D721Med (cell line): ENCODE data around the gene ACTR5.
"Not testable (repeated sequence)": the region's sequence is repeated elsewhere in the genome, so short reads cannot be mapped to it uniquely, and the experiment has no call there.

Source experiments
- DNase-seq: peaks from one replicate; pipeline ENCODE4 v3.0.0; 2011; ENCODE audit warnings: low spot score; ENCODE audit not compliant: insufficient read length
- FAIRE-seq: peaks from 2 replicates; lab custom pipeline; 2011; peaks lifted over from hg19 to GRCh38; lab: Jason Lieb, UNC
- CTCF ChIP-seq: IDR thresholded peaks from 2 replicates; pipeline ENCODE4 v1.5.1; 2012; ENCODE audit warnings: mild to moderate bottlenecking, control low read depth; ENCODE audit not compliant: insufficient read depth; ENCODE audit errors: missing control alignments

The ACTR5 gene

GRCh38 chr20:38812182-38812581 lies 63.9 kb downstream of the ACTR5 start:
- FAIRE-seq (no peak), DNase-seq (no peak)
- no peak for TF ChIP-seq CTCF

- DNase-seq, result no peak
- no peak for FAIRE-seq
- TF ChIP-seq CTCF, result no peak
These were observed 64.7 kb downstream of the ACTR5 start for GRCh38 chr20:38812709-38813573.

GRCh38 chr20:38813574-38813962 lies 65.3 kb downstream of the ACTR5 start:
- FAIRE-seq, DNase-seq: not testable (repeated sequence)

GRCh38 chr20:38815446-38815845 lies 67.2 kb downstream of the ACTR5 start:
- FAIRE-seq (no peak), DNase-seq (no peak)

GRCh38 chr20:38818113-38819065 lies 70.1 kb downstream of the ACTR5 start:
- DNase-seq (no peak), FAIRE-seq (no peak)
- no peak for TF ChIP-seq CTCF

More at GRCh38 chr20:38815446-38815845, 67.2 kb downstream of the ACTR5 start:
- no peak for TF ChIP-seq CTCF
